OCI-M1 (cell line): ENCODE results near the gene EEPD1.

ENCODE experiments used
- DNase-seq: peaks from one replicate; lab custom pipeline; 2025; lab: John Stamatoyannopoulos, UW

EEPD1 gene

DNA sequence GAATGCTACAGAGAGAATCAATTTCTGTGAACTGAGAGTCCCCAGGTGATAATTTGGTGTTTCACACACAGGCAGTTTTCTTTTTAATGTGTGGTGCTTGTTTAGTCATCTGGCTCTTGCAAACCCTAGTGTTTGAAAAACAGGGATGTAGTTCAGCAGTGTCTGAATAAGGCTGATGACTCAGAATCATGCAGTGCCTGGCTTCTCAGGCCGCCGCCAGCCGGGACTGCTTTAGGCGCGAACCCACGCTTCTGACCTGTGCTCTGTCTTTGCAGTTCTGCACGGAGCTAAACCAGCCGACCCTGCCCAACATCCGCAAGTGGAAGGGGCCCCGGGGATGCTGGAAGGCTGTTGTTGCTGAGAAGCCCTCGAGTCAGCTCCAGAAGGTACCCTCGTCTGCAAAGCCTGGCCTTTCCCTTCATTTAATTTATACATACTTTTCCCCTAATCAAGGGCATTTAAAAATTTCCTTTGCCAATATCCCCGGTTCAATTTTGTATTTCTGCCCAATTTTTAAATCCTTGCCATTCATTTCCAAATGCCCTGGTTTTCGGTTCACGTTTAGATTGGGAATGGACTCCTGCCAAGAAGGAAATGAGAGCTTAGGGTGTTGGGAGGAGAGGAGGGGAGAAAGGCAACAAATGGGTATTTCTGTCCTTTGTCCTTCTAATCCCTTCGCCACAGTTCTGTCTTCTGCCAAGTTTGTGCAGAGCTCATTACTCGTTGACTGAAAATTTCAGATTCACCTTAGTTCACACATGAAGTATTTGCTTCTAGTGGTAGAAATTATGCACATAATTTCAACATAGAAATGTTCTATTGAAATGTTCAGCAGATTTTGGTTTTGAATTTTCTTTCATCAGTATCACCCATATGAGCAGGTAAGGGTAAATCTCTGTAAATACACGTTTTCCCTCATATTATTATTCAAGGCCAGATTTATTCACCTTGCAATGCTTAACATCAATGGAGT lies 128.1 kb downstream of the EEPD1 start:
- DNase-seq, result no peak

DNA sequence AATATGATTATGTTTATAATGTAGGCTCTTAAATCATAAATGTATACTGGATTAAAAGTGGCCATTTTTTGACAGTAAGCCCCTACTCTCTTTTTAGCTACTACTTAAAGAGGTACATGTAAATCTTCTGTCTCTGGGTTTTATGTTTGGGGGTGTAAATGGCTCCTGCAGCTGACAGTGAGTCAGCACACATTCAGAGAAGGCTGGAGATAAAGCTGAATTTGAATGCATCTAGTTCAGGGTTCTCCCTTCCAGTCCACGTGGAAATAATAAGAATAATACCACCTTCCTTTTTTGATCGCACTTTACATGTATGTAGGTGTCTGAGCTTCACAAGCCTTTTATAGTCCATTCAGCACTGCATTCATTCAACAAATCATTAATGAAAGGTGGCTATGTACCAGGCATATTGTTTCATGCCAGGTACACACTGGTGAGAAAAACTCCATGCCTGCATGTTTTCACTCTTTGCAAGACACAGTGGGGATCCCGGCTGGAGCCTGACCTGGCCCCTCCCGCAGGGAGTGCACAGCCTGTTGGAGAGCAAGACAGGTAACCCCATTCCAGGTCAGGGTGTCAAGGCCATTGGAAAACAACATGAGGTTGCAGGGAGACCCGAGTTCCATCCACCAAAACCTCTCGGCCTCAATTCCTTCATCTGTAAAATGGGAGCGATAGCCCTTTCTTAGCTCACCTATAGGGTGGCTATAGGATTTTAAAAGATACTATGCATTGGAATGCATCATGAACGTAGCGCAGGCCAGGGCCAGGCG lies 129.1 kb downstream of the EEPD1 start:
- DNase-seq, result no peak

DNA sequence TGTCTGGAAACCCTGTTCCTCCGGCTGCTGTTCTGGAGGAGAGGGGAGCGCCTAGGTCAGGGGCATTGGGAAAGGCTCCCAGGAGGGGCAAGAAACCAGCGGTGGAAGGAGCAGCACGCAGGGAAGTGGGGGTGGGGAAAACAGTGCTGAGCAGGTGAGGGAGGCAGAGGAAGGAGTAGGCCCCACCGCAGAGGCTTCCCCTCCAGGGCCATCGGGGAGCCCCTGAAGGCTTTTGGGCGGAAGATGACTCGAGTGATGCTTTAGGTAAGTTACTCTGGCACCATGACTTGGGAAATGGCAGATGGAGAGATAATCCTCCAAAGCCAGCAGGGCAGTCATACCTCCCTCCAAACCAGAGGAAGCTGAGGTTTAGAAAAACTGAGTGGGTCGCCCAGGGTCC lies 130.1 kb downstream of the EEPD1 start:
- no peak for DNase-seq

DNA sequence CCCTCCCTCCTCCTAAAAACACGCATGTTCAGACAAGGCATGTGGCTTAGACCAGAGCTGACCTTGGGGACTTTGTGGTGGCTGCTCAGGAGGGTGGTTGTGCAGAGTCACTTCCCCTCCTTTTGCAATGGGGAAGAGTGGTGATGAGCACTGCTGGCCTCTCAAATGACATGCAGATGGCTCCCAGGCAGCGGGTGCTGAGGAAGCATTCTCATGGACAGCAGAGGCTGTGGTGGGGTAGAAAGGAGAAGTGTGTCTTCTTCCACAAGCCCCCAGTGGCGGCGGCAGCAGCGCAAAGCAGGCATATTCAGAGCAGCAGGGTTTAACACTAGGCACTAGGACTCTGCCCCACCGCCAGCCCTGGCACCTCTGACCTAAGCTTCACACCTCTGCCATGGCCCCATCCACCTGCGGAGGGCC lies 130.7 kb downstream of the EEPD1 start:
- peak; percentile 76 for DNase-seq

DNA sequence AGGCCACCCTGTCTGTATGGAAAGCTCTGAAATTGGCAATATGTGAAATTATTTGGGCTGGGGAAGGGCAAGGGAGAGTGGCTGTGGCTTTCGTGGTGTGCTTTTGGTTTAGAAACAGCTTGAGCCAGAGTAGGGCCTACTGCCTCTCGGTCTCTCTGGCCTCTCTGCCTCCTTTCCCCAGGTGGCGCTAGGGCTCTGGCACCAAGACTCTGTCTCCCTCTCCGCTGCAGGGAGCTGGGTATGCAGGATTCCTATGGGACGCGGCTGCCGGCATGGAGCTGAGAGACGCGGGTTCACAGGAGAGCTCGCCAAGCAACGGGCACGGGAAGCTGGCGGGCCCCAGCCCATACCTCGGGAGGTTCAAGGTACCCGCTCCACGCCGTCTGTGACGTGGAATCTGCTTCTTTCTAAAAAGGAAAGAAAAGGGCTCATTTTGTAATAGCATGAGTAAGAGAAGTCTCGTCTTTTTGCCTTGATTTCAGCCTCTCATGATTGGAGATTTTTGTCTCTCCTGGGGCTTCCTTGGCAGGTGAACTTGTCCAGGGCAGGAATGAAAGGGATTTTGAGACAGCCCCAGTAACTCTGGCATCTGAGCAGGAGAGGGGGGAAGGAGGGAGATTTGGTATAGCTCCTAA lies 131.5 kb downstream of the EEPD1 start:
- no peak for DNase-seq

DNA sequence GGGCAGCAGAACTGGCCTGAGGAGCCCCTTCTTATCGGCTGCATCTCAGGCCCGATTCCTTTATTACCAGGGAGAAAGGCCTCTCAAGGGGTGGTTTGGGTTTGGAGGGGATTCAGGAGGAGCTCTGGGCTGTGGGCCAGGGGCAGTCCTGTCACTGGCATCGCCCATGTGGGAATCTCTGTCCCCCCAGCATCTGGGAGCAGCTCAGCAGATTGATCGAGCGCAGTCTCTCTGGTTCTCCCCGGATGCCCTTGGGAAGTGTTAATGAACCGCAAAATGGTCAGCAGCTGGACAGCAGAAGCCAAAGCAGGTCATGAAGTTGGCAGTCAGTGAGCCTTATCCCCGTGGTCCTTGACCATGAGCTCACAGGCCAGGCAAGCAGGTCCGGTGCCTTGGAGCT lies 132.2 kb downstream of the EEPD1 start:
- DNase-seq, result no peak

DNA sequence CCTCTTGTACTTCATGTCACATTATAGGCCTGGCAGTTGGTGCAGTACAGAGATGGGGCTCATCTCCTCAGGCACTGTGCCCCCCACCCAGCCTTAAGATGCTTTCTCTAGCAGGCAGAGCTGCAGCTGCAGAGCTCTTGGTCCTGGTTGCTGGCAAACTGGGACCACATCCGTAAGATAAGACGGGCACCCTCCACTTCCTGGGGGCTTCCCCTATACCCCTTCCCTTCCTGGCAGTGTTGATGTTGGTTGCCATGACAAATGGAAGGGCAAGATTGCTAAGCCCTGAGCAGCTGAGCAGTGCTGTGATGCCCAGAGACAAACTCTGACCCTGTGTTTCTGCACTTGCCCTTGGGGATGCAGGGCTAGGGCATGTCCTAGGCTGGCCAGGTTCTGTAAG lies 133.2 kb downstream of the EEPD1 start:
- DNase-seq, result no peak

DNA sequence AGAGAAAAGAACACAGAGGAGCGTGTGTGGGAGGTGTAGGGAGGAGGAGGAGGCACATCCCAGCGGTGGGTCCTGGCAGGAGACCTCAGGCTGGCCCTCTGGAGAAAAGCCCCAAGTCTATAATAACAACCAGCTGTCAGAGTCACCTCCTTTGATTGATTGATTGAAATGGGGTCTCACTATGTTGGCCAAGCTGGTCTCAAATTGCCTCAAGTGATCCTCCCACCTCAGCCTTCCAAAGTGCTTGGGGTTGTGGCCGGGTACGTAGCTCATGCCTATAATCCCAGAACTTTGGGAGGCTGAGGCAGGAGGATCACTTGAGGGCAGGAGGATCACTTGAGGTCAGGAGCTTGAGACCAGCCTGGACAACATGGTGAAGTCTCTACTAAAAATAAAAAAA lies 133.6 kb downstream of the EEPD1 start:
- no peak for DNase-seq

DNA sequence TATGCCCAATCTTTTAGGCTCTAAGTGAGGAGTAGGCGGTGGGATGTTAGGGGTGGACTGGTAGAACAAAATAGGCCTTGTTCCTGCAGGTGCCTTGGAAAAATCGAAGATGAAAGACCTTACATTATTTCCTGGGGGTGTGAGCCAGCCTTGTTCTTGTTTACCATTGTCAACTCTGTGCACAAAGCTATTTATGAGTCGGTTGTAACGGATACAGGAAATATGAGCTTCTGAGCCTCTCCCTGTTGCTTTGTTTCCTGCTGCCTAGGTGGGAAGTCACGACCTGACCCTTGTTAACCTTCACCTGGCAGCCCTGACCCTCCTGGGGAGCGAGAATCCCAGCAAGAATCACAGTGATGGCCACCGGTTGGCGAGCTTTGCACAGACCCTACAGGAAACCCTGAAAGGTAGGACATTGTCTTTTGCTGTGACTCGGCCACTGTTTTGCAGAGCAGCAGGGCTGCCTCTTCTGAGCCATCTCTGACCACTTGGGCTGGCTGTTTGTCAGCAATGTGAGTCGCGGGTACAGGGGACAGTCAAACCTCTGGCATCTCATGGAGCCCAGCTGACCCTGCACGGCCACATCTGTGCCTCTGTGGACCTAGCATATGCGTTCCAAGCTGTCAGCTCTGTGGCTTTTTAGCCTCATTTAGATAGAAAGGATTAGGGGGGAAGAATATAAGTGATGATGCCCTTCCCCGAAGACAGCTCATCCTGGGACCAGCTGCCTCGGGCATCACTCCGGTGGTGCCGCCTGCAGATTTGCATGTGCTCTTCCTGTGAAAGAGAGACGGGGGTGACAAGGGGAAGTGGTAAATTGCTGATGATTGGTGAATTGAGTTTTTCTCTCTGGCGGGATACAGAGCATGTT lies 134.6 kb downstream of the EEPD1 start:
- no peak for DNase-seq

DNA sequence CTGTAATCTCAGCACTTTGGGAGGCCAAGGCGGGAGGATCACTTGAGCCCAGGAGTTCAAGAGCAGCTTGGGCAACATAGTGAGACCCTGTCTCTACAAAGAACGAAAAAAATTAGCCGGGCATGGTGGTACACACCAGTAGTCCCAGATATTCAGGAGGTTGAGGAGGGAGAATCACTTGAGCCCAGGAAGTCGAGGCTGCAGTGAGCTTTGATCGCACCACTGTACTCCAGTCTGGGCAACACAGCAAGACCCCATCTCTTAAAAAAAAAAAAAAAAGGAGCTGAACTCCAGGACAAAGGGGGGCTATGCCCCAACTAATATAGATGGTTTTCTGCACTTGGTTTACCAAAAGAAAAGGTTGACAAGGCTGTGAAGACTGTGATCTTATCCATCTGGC lies 135.4 kb downstream of the EEPD1 start:
- DNase-seq, result no peak

DNA sequence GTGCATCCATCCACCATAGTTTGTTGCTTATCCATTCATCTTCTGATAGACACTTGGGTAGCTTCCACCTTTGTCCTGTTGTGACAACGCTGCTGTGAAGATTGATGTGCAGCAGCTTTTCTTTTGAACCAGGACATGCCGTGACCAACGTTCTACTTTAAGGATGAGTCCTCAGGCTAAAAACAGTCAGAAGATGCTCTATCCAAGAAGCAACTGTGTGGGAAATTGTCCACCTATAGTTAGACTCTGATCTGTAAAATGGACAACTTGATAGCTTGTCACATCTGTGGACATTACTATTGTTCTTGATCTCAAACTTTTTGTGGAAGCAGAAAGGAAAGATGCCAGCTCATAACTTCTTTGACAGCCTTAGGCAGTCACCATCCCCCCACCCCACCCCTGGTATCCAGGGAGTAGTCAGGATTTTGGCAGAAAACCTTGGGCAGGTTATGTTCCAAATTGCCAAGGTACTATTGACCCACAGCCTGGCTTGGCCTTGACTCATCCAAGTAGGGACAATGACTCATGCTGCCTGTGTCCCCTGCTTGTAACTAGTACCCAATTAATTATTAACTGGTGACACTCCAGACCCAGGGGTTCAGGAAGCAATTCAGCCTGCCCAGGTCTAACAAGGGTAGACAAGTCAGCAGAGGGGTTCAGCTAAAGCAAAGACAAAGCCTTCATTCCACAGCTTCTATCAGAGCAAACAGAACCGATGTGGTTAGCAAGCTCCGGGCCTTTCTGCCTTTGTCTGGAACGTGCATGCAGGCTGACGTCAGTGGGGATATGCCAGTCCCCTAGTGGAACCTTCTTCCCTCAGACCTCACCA lies 137.0 kb downstream of the EEPD1 start:
- DNase-seq, result no peak

DNA sequence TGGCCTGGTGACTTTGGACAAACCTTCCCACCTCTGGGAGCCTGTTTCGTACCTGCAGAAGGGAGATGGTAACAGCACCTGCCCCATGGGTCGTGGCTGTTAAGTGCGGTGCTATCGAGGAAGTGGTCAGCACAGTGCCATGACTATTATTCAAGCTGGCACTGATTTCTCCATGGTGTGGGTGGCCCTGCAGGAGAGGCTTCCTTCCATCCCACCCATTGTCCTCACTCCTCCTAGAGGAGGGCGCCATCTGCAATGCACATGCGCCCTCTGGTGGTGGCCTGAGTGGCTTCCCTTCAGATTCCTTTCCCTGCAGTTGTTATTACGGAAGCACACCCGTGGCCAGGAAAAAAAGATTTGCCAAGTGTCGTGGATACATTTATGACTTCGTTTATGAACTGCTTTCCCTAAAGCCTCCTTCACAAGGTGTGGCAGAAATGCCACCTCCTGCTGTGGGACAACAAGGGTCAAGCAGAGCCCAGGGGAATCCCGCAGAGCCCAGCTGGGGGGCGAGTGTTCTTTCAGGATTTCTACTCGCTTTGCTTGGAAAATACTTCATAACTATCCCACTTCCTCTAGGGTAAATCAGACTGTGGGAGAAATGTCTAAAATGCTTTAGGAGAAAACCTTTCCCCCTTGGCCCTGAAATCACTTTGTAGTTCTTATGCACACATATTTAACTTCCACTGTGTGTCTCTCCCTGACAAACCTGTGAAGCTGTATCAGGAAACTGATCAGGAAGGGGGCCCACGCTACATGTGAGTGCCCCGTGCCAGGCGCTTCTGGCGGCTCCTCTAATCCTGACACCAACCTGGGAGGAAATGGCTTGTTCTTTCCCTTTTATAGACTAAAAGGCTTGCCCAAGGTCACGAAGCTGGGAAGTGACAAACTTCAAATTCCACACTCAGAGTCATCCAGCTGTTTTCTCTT lies 138.6 kb downstream of the EEPD1 start:
- peak; percentile 78 for DNase-seq

DNA sequence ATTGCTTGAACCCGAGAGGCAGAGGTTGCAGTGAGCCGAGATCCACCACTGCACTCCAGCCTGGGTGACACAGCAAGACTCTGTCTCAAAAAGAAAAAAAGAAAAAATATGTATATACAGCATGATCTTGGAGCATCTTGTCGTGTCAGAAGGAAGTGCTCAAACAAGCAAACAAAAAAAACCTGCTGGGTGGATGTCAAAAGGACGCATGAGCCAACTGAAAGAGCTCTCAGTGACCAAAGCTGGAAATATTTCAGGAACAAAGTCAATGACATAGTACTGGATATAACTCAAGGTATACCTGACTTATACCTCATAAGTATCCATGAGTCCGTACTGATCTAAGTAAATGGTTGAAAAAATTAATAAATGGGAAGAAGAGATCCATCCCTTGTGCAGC lies 142.0 kb downstream of the EEPD1 start:
- DNase-seq, result no peak

DNA sequence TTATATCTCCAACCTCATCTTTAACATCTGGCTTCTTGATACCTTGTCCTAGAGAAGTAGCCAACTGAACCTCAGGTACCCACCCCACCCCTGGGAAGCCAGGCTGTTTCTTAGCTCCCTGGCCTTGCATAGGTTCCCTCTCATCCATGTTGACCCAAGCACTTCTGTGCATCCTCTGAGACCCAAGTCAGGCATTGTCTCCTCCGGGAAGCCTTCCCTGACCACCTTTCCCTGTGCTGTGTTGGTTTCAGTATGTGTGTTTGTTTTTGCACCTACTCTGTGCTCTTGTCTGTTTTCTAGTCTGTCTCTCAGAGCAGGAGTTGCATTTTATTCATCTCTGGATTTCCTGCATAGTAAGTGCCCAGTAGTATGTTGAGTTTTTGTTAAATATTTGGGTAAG lies 143.2 kb downstream of the EEPD1 start:
- DNase-seq, result no peak

DNA sequence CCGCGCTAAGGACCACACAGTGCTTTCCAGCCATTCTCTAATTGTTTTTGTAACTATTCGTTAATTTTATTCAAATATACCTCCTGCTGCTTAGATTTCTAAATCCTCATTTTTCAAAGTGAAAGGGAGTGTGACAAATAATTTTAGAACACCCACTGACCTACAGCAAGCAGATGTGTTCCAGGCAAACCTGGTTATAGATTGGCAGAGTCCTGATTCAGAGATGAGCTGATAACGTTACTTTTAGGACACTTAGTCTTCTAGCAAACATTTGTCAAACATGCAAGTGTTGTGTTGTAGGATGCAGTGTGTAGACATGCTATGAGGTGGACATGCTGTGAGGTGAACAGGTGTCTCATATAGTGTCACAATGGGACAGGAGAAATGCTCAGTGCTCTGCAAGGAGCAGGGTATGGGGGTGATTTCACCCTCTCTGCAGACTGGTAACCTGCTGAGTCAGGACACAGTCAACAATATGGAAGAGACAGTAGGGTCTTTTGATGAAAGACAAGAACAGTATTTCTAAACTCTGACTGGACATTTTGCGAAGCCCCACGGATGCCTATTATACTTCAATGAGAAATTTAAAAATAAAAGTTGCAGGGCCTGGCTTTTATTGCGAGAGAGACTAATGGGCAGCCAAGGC lies 144.4 kb downstream of the EEPD1 start:
- DNase-seq, result no peak

DNA sequence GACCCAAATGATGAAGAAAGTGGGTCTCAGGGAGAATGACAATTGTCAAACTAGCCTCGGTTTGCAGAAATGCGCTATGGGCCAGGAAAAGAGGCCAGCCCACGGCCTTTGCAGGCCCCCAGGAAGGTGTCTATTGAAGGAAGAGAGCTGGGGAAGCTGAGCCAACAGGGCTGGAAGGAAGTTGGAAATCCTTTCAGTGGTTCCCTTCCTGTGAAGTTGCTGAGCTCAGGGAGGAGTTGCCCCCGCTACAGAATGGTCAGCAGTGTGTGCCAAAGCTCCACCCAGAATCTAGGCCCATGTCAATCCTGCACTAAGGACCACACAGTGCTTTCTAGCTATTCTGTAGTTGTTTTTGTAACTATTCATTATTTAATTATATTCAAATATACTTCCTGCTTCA lies 145.1 kb downstream of the EEPD1 start:
- DNase-seq, result no peak

DNA sequence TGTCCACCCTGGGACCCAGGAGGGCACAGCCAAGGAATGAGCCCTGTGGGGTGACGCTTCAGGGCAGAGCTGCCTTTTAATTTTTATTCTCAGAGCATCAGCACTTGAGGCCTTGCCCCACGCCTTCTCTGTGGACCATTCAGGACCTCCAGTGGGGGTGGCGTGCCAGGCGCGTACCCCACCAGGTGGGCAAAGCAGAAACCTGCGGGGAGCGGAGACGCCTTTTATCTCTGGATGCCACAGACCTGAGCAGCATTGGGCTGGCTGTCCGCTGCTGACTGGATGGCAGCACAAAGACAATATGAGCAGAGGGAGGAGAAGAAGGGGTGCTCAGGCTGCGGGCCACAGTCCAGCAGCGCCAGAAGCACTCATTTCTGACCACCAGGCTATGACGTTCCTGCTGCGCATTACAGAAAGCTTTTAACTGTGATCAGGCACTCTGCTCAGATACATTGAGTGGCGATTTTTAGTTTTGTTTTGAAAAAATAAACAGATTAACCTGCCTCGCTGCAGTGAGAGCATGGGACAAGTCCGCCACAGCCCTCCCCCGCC lies 146.2 kb downstream of the EEPD1 start:
- DNase-seq, result no peak

DNA sequence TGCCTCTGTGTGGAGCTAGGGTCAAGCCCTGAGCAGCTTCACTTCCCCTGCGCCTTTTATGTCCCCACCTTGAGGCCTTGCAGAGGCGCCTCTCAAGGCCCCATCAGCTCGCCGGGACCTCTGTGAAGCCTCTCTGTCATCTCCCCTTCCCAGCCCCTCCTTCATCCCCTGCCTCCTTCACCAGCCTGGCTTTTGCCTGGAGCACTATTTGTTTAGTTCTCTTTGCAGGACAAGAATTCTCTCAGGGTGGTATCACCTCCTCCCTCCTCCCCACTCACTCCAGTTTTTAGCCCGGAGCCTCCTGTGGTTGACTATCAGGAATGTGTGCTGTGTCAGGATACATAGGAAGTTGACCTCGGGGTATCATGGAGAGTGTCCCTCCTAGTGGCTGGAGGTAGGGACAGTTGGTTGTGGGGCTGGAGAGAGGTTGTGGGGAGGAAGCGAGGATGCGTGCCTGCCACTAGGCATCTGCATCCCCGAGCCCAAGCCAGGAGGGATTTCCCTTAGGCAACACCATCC lies 146.8 kb downstream of the EEPD1 start:
- DNase-seq, result no peak
